Gastrocnemius medialis (tissue), 4 donors: Measurements from ENCODE around the gene CHST8.

ENCODE experiments used
- CTCF ChIP-seq, 5 experiments: fragments of 450-650 bp in 3 of 5; fragments of 200-600 bp in 2 of 5; sonication (generic) in 2 of 5; IDR thresholded peaks in 4 of 5; conservative IDR thresholded peaks in 1 of 5; 1 replicate in 4 of 5; 2 replicates in 1 of 5; pipeline ENCODE4 v1.5.1; 2016 to 2019; ENCODE audit warnings: antibody characterized with exemption in 5 of 5, mild to moderate bottlenecking in 3 of 5, moderate library complexity in 3 of 5
- POLR2A ChIP-seq, 2 donors: fragments of 450-650 bp; IDR thresholded peaks; one replicate each; pipeline ENCODE4 v1.6.1; 2017; ENCODE audit warnings: antibody characterized with exemption in 2 of 2, mild to moderate bottlenecking in 2 of 2, moderate library complexity in 2 of 2

GRCh38 chr19:33574824-33575223 lies 46.9 kb upstream of the CHST8 start:
- no peak for TF ChIP-seq POLR2A (IDR thresholded peaks at IDR 0.05)
- no peak for TF ChIP-seq CTCF (IDR thresholded peaks at IDR 0.05 in 4 of 5, conservative IDR thresholded peaks at IDR 0.05 in 1 of 5)
